ENCODE data around the gene EPHA4.

- TF ChIP-seq CTCF (IDR thresholded peaks at IDR 0.05; ENCODE audit: low read depth, low read length, missing input control), result no peak
- no peak for TF ChIP-seq REST (IDR thresholded peaks at IDR 0.05)
- no peak for TF ChIP-seq NR2F2 (IDR thresholded peaks at IDR 0.05)
These were observed 53.0 kb downstream of the EPHA4 start for GRCh38 chr2:221518935-221519625.

All from liver (tissue), 3 donors.